Endothelial cell of umbilical vein (primary cell): ENCODE measurements around the gene LRRFIP2. TPM values are rescaled to one million over a fixed set of nuclear protein-coding genes. Genes with fewer than 3 reads are reported as not detected.

Source experiments
- BruUV-seq: library from RNA; stranded (reverse); fragments of 400-500 nt; replicated peaks from 2 replicates; lab custom pipeline; 2021; lab: Mats Ljungman, UMichigan
- CTCF ChIA-PET: fragments of 300-600, 350-600 bp; sonication (Branson Sonifier 250); formaldehyde crosslinking; loops from one replicate; lab custom pipeline; 2021; ENCODE audit warnings: antibody characterized with exemption, inconsistent platforms; lab: Charles Lee
- POLR2A ChIA-PET: fragments of 300-600, 350-600 bp; sonication (Branson Sonifier 250); formaldehyde crosslinking; loops from one replicate; lab custom pipeline; 2021; ENCODE audit warnings: antibody characterized with exemption, inconsistent platforms; lab: Charles Lee
- DNase-seq: peaks from one replicate; pipeline ENCODE4 v3.0.0-alpha.2; 2011; ENCODE audit warnings: low read depth, low spot score
- FAIRE-seq: peaks from 2 replicates; lab custom pipeline; 2011; peaks lifted over from hg19 to GRCh38; lab: Jason Lieb, UNC
- H2AFZ ChIP-seq: 2 replicates; pipeline ENCODE4 v1.6.0; 2012; ENCODE audit warnings: low read depth, low read length, control low read depth, inconsistent platforms
- H3K27ac ChIP-seq: 2 replicates; pipeline ENCODE4 v1.5.1; 2011; ENCODE audit warnings: low read depth, mild to moderate bottlenecking, control low read depth, low read length, moderate library complexity; ENCODE audit not compliant: insufficient read depth
- H3K27me3 ChIP-seq, 2 experiments: 2 replicates each; pipeline versions ENCODE4 v1.6.0 to v1.6.1; 2011; ENCODE audit warnings: low read length in 2 of 2, mixed read lengths in 1 of 2; ENCODE audit not compliant: control insufficient read depth in 2 of 2, insufficient read depth in 2 of 2
- H3K36me3 ChIP-seq, 2 experiments: 2 replicates in 1 of 2; 3 replicates in 1 of 2; pipeline ENCODE4 v1.5.1; 2011; ENCODE audit warnings: low read length in 2 of 2, mild to moderate bottlenecking in 1 of 2, moderate library complexity in 1 of 2; ENCODE audit not compliant: control insufficient read depth in 2 of 2, insufficient read depth in 2 of 2; ENCODE audit errors: extremely low read depth in 1 of 2
- H3K4me1 ChIP-seq: 3 replicates; pipeline ENCODE4 v1.5.1; 2011; ENCODE audit warnings: mild to moderate bottlenecking, low read length; ENCODE audit not compliant: control insufficient read depth, insufficient read depth; ENCODE audit errors: extremely low read depth
- H3K4me2 ChIP-seq: 2 replicates; pipeline ENCODE4 v1.6.1; 2011; ENCODE audit warnings: low read length, control low read depth, mixed read lengths; ENCODE audit not compliant: insufficient read depth
- H3K4me3 ChIP-seq, 3 experiments: fragments of 200-600 bp in 1 of 3; sonication (generic), shearing (Covaris generic) in 1 of 3; replicated peaks in 1 of 3; 2 replicates each; pipeline ENCODE4 v1.5.1; 2011 to 2016; ENCODE audit warnings: control low read depth in 3 of 3, low read length in 3 of 3, mild to moderate bottlenecking in 2 of 3, inconsistent platforms in 1 of 3, low read depth in 1 of 3, moderate library complexity in 1 of 3; ENCODE audit not compliant: insufficient read depth in 1 of 3
- H3K79me2 ChIP-seq: 2 replicates; pipeline ENCODE4 v1.6.0; 2012; ENCODE audit warnings: low read length, inconsistent platforms; ENCODE audit not compliant: control insufficient read depth, insufficient read depth
- H3K9ac ChIP-seq: replicated peaks from 2 replicates; pipeline ENCODE3; 2011; ENCODE audit warnings: low read length, control low read depth; ENCODE audit not compliant: insufficient read depth; ENCODE audit errors: extremely low read depth
- H3K9me1 ChIP-seq: replicated peaks from 3 replicates; pipeline ENCODE4 v1.6.0; 2011; ENCODE audit warnings: mild to moderate bottlenecking, low read length; ENCODE audit not compliant: control insufficient read depth, insufficient read depth; ENCODE audit errors: extremely low read depth
- H3K9me3 ChIP-seq: replicated peaks from 2 replicates; pipeline ENCODE4 v1.5.1; 2012; ENCODE audit warnings: low read length, inconsistent platforms; ENCODE audit not compliant: control insufficient read depth, insufficient read depth
- H4K20me1 ChIP-seq: replicated peaks from 2 replicates; pipeline ENCODE3; 2011; ENCODE audit warnings: mild to moderate bottlenecking, low read length; ENCODE audit not compliant: control insufficient read depth, insufficient read depth; ENCODE audit errors: extremely low read depth
- EZH2 ChIP-seq: IDR thresholded peaks from 2 replicates; pipeline ENCODE4 v1.6.1; 2012; ENCODE audit warnings: borderline replicate concordance, low read depth, mild to moderate bottlenecking, moderate library complexity, low read length, inconsistent platforms; ENCODE audit not compliant: severe bottlenecking
- FOS ChIP-seq: IDR thresholded peaks from 2 replicates; pipeline ENCODE4 v1.6.1; 2011; ENCODE audit warnings: mild to moderate bottlenecking, low read length, moderate library complexity, borderline replicate concordance; ENCODE audit not compliant: insufficient read depth
- GATA2 ChIP-seq: IDR thresholded peaks from 2 replicates; pipeline ENCODE4 v1.7.0; 2011; ENCODE audit warnings: low read depth, mild to moderate bottlenecking, moderate library complexity, mixed read lengths, low read length; ENCODE audit not compliant: insufficient read length, insufficient read depth
- JUN ChIP-seq: IDR thresholded peaks from 2 replicates; pipeline ENCODE4 v1.6.1; 2011; ENCODE audit warnings: borderline replicate concordance, low read depth; ENCODE audit not compliant: insufficient read length, insufficient read depth
- MYC ChIP-seq: IDR thresholded peaks from one replicate; pipeline ENCODE4 v1.6.1; 2011; ENCODE audit warnings: mild to moderate bottlenecking, low read depth, low read length
- POLR2A ChIP-seq: IDR thresholded peaks from 2 replicates; pipeline ENCODE4 v1.6.1; 2012; ENCODE audit warnings: low read depth, mild to moderate bottlenecking, control low read depth, low read length
- POLR2AphosphoS5 ChIP-seq: IDR thresholded peaks from 2 replicates; pipeline ENCODE4 v1.6.1; 2012; ENCODE audit warnings: low read depth, mild to moderate bottlenecking, control low read depth, low read length, moderate library complexity; ENCODE audit not compliant: insufficient read depth
- dilution Hi-C: fragments of 300-500 bp; cut with MboI; formaldehyde crosslinking; loops from one replicate; pipeline ENCODE4 v1.15.0; 2019; ENCODE audit warnings: low sequenced_read_pairs; ENCODE audit not compliant: extremely low pct_ligation_motif_present
- intact Hi-C: fragments of 100-400 bp; cut with micrococcal nuclease; formaldehyde crosslinking; loops from one replicate; pipeline ENCODE4 v1.10.0; 2022
- polyA plus RNA-seq, 4 experiments: library from polyadenylated mRNA; depleted of rRNA in 3 of 4; stranded (reverse) in 3 of 4; unstranded in 1 of 4; fragments of >200 nt; gene quantifications; 2 replicates each; pipeline versions ENCODE4 v1.2.1 to v1.2.3, GENCODE V29; 2011 to 2012; ENCODE audit warnings: missing spikeins in 1 of 4
- total RNA-seq: library from RNA; stranded (reverse); gene quantifications from 2 replicates; pipeline ENCODE4 v1.2.3, GENCODE V29; 2021
- TF ChIP-seq, protein P1 (sequence below), 2 donors: IDR thresholded peaks; 1 replicate in 1 of 2; 2 replicates in 1 of 2; pipeline ENCODE4 v1.5.1; 2011; ENCODE audit warnings: low read length in 2 of 2, mild to moderate bottlenecking in 2 of 2, moderate library complexity in 2 of 2, control low read depth in 1 of 2, inconsistent platforms in 1 of 2, low read depth in 1 of 2; ENCODE audit not compliant: insufficient read depth in 1 of 2; ENCODE audit errors: extremely low read depth in 1 of 2
- TF ChIP-seq, protein P2 (sequence below): IDR thresholded peaks from 2 replicates; pipeline ENCODE4 v1.6.1; 2011; ENCODE audit not compliant: insufficient read depth, insufficient read length

The LRRFIP2 gene
- total and polyA plus RNA-seq, 2 donors (not counting 3 experiments of a cell fraction or from before 2014, with no cell fraction given) = 20.8 to 78.9 TPM

DNA sequence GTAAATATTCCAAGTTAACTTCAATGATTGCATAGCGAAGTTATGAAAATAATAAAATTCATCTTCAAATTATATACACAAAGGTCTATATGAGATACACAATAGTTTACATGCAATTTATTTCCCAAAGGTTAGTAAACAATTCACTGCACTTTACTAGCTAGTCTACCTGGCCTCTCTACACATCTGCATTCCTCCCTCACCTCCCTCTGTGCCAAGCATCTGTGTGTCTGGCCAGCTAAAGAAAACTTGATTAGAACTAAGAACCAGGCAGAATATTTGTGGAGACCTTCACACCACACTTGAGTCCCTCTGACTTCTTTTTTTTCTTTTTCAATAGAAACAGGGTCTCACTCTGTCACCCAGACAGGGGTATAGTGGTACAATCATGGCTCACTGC lies 61.4 kb downstream of the LRRFIP2 start:
- POLR2A ChIA-PET = no interaction called here
- Histone ChIP-seq H2AFZ (no peak overlapping the region), H3K9ac (no peak overlapping the region), H3K36me3 (no peaks in the 10 kb centered on the region), H3K9me1 (no peaks in the 10 kb centered on the region), H4K20me1 (no peaks in the 10 kb centered on the region), H3K4me3 (no peak overlapping the region), H3K4me1 (peaks cover 19% of the 10 kb centered on the region), H3K27ac (no peak overlapping the region), H3K27me3 (no peaks in the 10 kb centered on the region), H3K79me2 (peaks cover 8% of the 10 kb centered on the region), H3K9me3 (no peaks in the 10 kb centered on the region), H3K4me2 (no peak overlapping the region)
- TF ChIP-seq EZH2 (no peak), MYC (no peak), FOS (no peak)
- TF ChIP-seq, protein P1, sequence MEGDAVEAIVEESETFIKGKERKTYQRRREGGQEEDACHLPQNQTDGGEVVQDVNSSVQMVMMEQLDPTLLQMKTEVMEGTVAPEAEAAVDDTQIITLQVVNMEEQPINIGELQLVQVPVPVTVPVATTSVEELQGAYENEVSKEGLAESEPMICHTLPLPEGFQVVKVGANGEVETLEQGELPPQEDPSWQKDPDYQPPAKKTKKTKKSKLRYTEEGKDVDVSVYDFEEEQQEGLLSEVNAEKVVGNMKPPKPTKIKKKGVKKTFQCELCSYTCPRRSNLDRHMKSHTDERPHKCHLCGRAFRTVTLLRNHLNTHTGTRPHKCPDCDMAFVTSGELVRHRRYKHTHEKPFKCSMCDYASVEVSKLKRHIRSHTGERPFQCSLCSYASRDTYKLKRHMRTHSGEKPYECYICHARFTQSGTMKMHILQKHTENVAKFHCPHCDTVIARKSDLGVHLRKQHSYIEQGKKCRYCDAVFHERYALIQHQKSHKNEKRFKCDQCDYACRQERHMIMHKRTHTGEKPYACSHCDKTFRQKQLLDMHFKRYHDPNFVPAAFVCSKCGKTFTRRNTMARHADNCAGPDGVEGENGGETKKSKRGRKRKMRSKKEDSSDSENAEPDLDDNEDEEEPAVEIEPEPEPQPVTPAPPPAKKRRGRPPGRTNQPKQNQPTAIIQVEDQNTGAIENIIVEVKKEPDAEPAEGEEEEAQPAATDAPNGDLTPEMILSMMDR (IDR thresholded peaks at IDR 0.05; ENCODE audit: extremely low read depth in 1 of 2, insufficient read depth in 1 of 2, low read depth in 1 of 2, low read length in 2 of 2) = no peak
- TF ChIP-seq, protein P2, sequence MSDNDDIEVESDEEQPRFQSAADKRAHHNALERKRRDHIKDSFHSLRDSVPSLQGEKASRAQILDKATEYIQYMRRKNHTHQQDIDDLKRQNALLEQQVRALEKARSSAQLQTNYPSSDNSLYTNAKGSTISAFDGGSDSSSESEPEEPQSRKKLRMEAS = no peak
- FAIRE-seq (no peak), DNase-seq (no peak)
- CTCF ChIA-PET = interaction anchor here (1.0 kb wide), 1 partner anchor 28 kb away, joined by 3 read pairs; no protein-coding TSS in a partner anchor
- intact Hi-C loops (no loop called here), dilution Hi-C loops (no loop called here)
- no TSS peak for BruUV-seq

DNA sequence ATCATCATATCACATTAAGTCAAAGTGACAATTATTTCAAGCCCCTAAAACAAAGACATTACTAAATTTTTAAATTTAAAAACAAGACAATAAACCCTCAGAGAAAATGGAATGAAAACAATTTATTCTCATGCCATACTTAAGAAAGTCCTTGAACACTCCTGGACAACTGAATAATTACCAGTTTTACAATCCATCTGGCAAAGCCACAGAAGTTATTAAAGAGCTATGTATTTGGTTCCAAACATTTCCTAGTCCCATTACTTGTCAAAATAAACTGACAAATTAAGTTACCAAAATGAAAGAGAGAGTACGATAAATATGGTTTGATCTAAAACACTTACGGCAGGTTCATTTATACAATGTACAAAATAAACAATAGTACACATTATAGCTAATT lies 63.2 kb downstream of the LRRFIP2 start:
- TF ChIP-seq EZH2 (no peak), POLR2A (no peak), JUN (no peak), GATA2 (no peak), FOS (no peak), MYC (no peak), POLR2AphosphoS5 (no peak)
- TF ChIP-seq, protein P1 (IDR thresholded peaks at IDR 0.05; ENCODE audit: extremely low read depth in 1 of 2, insufficient read depth in 1 of 2, low read depth in 1 of 2, low read length in 2 of 2) = no peak
- TF ChIP-seq, protein P2 = no peak
- FAIRE-seq (no peak), DNase-seq (no peak)
- H4K20me1 ChIP-seq = no peaks in the 10 kb centered on the region
- no peak overlapping the region for H2AFZ ChIP-seq
- dilution Hi-C loops = no loop called here
- BruUV-seq = no TSS peak
- intact Hi-C loops = no loop called here
- no peak overlapping the region for H3K9ac ChIP-seq
- ChIA-PET CTCF (no interaction called here), POLR2A (no interaction called here)
- H3K4me2 ChIP-seq = no peak overlapping the region
- no peak overlapping the region for H3K27ac ChIP-seq
- H3K9me3 ChIP-seq = no peaks in the 10 kb centered on the region
- no peaks in the 10 kb centered on the region for H3K9me1 ChIP-seq
- no peaks in the 10 kb centered on the region for H3K36me3 ChIP-seq
- H3K27me3 ChIP-seq = no peaks in the 10 kb centered on the region
- no peak overlapping the region for H3K4me3 ChIP-seq
- peaks cover 8% of the 10 kb centered on the region for H3K79me2 ChIP-seq
- H3K4me1 ChIP-seq = peaks cover 19% of the 10 kb centered on the region
